ENCODE results near the gene FAM8A1.

DNA sequence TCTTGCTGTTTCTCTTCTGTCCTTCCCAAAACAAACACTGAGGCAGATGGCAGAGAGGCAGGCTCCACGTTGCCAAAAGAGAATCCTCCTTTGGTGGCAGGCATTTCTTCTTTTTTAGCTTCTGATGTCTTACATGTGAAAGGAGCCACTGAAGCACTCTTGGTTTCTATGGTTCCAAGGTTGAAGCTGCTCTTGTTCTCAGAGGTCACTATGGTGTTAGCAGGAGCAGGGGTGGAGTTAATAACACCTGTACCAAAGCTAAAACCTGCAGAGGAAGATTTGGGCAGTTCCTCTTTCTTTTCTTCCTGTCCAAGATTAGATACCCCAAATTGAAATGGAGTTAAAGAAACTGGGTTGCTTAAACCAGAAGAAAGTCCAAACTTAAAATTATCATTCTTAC, 28.8 kb downstream of the FAM8A1 start:
- TF ChIP-seq, protein P1, sequence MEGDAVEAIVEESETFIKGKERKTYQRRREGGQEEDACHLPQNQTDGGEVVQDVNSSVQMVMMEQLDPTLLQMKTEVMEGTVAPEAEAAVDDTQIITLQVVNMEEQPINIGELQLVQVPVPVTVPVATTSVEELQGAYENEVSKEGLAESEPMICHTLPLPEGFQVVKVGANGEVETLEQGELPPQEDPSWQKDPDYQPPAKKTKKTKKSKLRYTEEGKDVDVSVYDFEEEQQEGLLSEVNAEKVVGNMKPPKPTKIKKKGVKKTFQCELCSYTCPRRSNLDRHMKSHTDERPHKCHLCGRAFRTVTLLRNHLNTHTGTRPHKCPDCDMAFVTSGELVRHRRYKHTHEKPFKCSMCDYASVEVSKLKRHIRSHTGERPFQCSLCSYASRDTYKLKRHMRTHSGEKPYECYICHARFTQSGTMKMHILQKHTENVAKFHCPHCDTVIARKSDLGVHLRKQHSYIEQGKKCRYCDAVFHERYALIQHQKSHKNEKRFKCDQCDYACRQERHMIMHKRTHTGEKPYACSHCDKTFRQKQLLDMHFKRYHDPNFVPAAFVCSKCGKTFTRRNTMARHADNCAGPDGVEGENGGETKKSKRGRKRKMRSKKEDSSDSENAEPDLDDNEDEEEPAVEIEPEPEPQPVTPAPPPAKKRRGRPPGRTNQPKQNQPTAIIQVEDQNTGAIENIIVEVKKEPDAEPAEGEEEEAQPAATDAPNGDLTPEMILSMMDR (IDR thresholded peaks at IDR 0.05; ENCODE audit: borderline replicate concordance, extremely low read depth, low read length, poor library complexity, severe bottlenecking), result no peak
- TF ChIP-seq EZH2 (IDR thresholded peaks at IDR 0.05; ENCODE audit: borderline replicate concordance, low read depth, low read length, severe bottlenecking), result no peak

All from DND-41 (cell line).